Stimulated activated effector memory CD8-positive, alpha-beta T cell treated with anti-CD3 and anti-CD28 coated beads, Interleukin-12 subunit alpha, Interleukin-12 subunit beta, amount 100 ng/mL, for 72 hours (primary cell): ENCODE results near the gene RARRES2.

Experiments used
- ATAC-seq: fragments of 150-1000 bp; cut with Tn5 transposase; 2 replicates; pipeline ENCODE4 v1.10.0; 2021
- DNase-seq, 2 donors: peaks; one replicate each; pipeline ENCODE4 v3.0.0; 2021 to 2022; ENCODE audit warnings: low spot score in 2 of 2
- H3K27ac Mint-ChIP-seq: one replicate; pipeline ENCODE4 v1.8.0; 2022; ENCODE audit warnings: mild to moderate bottlenecking, mixed read lengths
- H3K36me3 Mint-ChIP-seq: one replicate; pipeline ENCODE4 v1.8.0; 2022; ENCODE audit warnings: mild to moderate bottlenecking, mixed read lengths
- H3K4me1 Mint-ChIP-seq: one replicate; pipeline ENCODE4 v1.8.0; 2022; ENCODE audit warnings: mixed read lengths
- H3K4me3 Mint-ChIP-seq: one replicate; pipeline ENCODE4 v1.8.0; 2022; ENCODE audit warnings: mild to moderate bottlenecking, mixed read lengths
- H3K9me3 Mint-ChIP-seq: one replicate; pipeline ENCODE4 v1.8.0; 2022; ENCODE audit warnings: mixed read lengths

The RARRES2 gene

GRCh38 chr7:150379441-150380379 lies 38.3 kb upstream of the RARRES2 start:
- ATAC-seq (peak; percentile 61), DNase-seq (no peak)
- Mint-ChIP-seq H3K36me3 (peaks cover 5% of the 10 kb centered on the region), H3K4me3 (peak overlapping the region; percentile 85), H3K9me3 (no peaks in the 10 kb centered on the region), H3K27ac (peak overlapping the region; percentile 43), H3K4me1 (peaks cover 43% of the 10 kb centered on the region)

- Mint-ChIP-seq H3K9me3 (no peaks in the 10 kb centered on the region), H3K4me3 (peak within 1 kb of the TSS; percentile 85), H3K36me3 (peaks cover 7% of the 10 kb centered on the region), H3K4me1 (peaks cover 44% of the 10 kb centered on the region), H3K27ac (peak within 1 kb of the TSS; percentile 67)
- DNase-seq (peak; percentile 86 to 95), ATAC-seq (peak; percentile 98)
These were observed 37.5 kb upstream of the RARRES2 start, which contains the start of gene ZNF775 for GRCh38 chr7:150378853-150379440. Gene ZNF775 (plus strand): TSS chr7:150379330. CDS start chr7:150388471, 9,141 bp downstream.

- peaks cover 14% of the 10 kb centered on the region for H3K36me3 Mint-ChIP-seq
- no peak for ATAC-seq
- H3K4me1 Mint-ChIP-seq = peaks cover 48% of the 10 kb centered on the region
- H3K9me3 Mint-ChIP-seq = no peaks in the 10 kb centered on the region
- peak in 1 of 2 donors; percentile 68 for DNase-seq
- peak overlapping the region; percentile 85 for H3K4me3 Mint-ChIP-seq
- H3K27ac Mint-ChIP-seq = peak overlapping the region; percentile 67
These were observed 36.9 kb upstream of the RARRES2 start for GRCh38 chr7:150378115-150378852.

- Mint-ChIP-seq H3K4me3 (peak overlapping the region; percentile 85), H3K27ac (peak overlapping the region; percentile 67), H3K36me3 (peaks cover 20% of the 10 kb centered on the region), H3K4me1 (peaks cover 48% of the 10 kb centered on the region), H3K9me3 (no peaks in the 10 kb centered on the region)
- ATAC-seq (no peak), DNase-seq (no peak)
These were observed 36.2 kb upstream of the RARRES2 start for GRCh38 chr7:150377635-150378034.

- Mint-ChIP-seq H3K36me3 (peaks cover 25% of the 10 kb centered on the region), H3K4me1 (peaks cover 48% of the 10 kb centered on the region), H3K4me3 (peak overlapping the region; percentile 85), H3K27ac (no peak overlapping the region), H3K9me3 (no peaks in the 10 kb centered on the region)
- ATAC-seq = no peak
- no peak for DNase-seq
These were observed 35.8 kb upstream of the RARRES2 start for GRCh38 chr7:150377196-150377595.

GRCh38 chr7:150376560-150376959 lies 35.1 kb upstream of the RARRES2 start:
- Mint-ChIP-seq H3K9me3 (no peaks in the 10 kb centered on the region), H3K4me3 (peak overlapping the region; percentile 15), H3K4me1 (peaks cover 48% of the 10 kb centered on the region), H3K27ac (peak overlapping the region; percentile 77), H3K36me3 (peaks cover 25% of the 10 kb centered on the region)
- DNase-seq (no peak), ATAC-seq (no peak)

- H3K4me1 Mint-ChIP-seq = peaks cover 49% of the 10 kb centered on the region
- H3K9me3 Mint-ChIP-seq = no peaks in the 10 kb centered on the region
- H3K27ac Mint-ChIP-seq = peak overlapping the region; percentile 77
- peak overlapping the region; percentile 15 for H3K4me3 Mint-ChIP-seq
- DNase-seq (no peak), ATAC-seq (no peak)
- peaks cover 25% of the 10 kb centered on the region for H3K36me3 Mint-ChIP-seq
These were observed 34.5 kb upstream of the RARRES2 start for GRCh38 chr7:150375662-150376521.

- DNase-seq = no peak
- ATAC-seq = no peak
- Mint-ChIP-seq H3K27ac (no peak overlapping the region), H3K9me3 (no peaks in the 10 kb centered on the region), H3K4me1 (peaks cover 52% of the 10 kb centered on the region), H3K4me3 (no peak overlapping the region), H3K36me3 (peaks cover 33% of the 10 kb centered on the region)
These were observed 33.0 kb upstream of the RARRES2 start for GRCh38 chr7:150374472-150374871.

GRCh38 chr7:150374026-150374425 lies 32.6 kb upstream of the RARRES2 start:
- H3K9me3 Mint-ChIP-seq = no peaks in the 10 kb centered on the region
- H3K4me3 Mint-ChIP-seq = no peak overlapping the region
- peaks cover 37% of the 10 kb centered on the region for H3K36me3 Mint-ChIP-seq
- peaks cover 55% of the 10 kb centered on the region for H3K4me1 Mint-ChIP-seq
- DNase-seq (no peak), ATAC-seq (no peak)
- H3K27ac Mint-ChIP-seq = peak overlapping the region; percentile 20

GRCh38 chr7:150373049-150373801 lies 31.8 kb upstream of the RARRES2 start:
- no peaks in the 10 kb centered on the region for H3K9me3 Mint-ChIP-seq
- no peak for ATAC-seq
- H3K4me1 Mint-ChIP-seq = peaks cover 55% of the 10 kb centered on the region
- peaks cover 37% of the 10 kb centered on the region for H3K36me3 Mint-ChIP-seq
- H3K4me3 Mint-ChIP-seq = no peak overlapping the region
- H3K27ac Mint-ChIP-seq = peak overlapping the region; percentile 20
- no peak for DNase-seq

GRCh38 chr7:150372271-150373048 lies 31.0 kb upstream of the RARRES2 start:
- Mint-ChIP-seq H3K4me3 (no peak overlapping the region), H3K4me1 (peaks cover 48% of the 10 kb centered on the region), H3K36me3 (peaks cover 45% of the 10 kb centered on the region), H3K9me3 (no peaks in the 10 kb centered on the region), H3K27ac (no peak overlapping the region)
- DNase-seq (no peak), ATAC-seq (no peak)

GRCh38 chr7:150371996-150372270 lies 30.5 kb upstream of the RARRES2 start:
- Mint-ChIP-seq H3K9me3 (no peaks in the 10 kb centered on the region), H3K27ac (no peak overlapping the region), H3K36me3 (peaks cover 45% of the 10 kb centered on the region), H3K4me1 (peaks cover 46% of the 10 kb centered on the region), H3K4me3 (no peak overlapping the region)
- no peak for ATAC-seq
- no peak for DNase-seq

GRCh38 chr7:150371131-150371995 lies 29.9 kb upstream of the RARRES2 start:
- no peak overlapping the region for H3K4me3 Mint-ChIP-seq
- no peak for ATAC-seq
- H3K27ac Mint-ChIP-seq = no peak overlapping the region
- DNase-seq = no peak
- H3K36me3 Mint-ChIP-seq = peaks cover 44% of the 10 kb centered on the region
- peaks cover 42% of the 10 kb centered on the region for H3K4me1 Mint-ChIP-seq
- no peaks in the 10 kb centered on the region for H3K9me3 Mint-ChIP-seq
